Measurements from ENCODE around the gene MTA1. TPM values are rescaled to one million over a fixed set of nuclear protein-coding genes. Genes with fewer than 3 reads are reported as not detected.

The MTA1 gene
- total RNA-seq, 3 donors from 2014 or later (not counting 1 experiment from before 2014, with no cell fraction given) = 104 to 125 (median 112) TPM

DNA sequence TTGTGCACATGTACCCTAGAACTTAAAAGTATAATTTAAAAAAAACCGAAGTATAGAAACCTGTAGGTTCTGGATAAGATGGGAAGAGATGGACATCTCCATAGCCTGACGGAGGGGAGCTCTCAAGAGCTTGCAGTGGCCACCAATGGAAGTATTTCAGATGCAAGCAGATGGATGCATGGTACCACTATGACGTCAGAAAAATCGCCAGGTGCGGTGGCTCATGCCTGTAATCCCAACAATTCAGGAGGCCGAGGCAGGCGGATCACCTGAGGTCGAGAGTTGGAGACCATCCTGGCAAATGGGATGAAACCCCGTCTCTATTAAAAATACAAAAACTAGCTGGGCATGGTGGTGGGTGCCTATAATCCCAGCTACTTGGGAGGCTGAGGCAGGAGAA lies 17.9 kb upstream of the MTA1 start:
- no peak overlapping the region for H3K27ac ChIP-seq (ENCODE audit: low read length)
- H3K27ac Mint-ChIP-seq = no peak overlapping the region
- no peak overlapping the region for H3K4me3 Mint-ChIP-seq
- intact Hi-C loops (cut with micrococcal nuclease) = no loop called here
- no peaks in the 10 kb centered on the region for H3K9me3 Mint-ChIP-seq
- no peaks in the 10 kb centered on the region for H3K9me3 ChIP-seq (ENCODE audit: control insufficient read depth, insufficient read depth, low read length)
- H3K4me1 Mint-ChIP-seq = peaks cover 16 to 35% of the 10 kb centered on the region in 2 donors
- no peaks in the 10 kb centered on the region for H3K27me3 ChIP-seq (ENCODE audit: control insufficient read depth, insufficient read depth, low read length)
- DNase-seq (no peak), ATAC-seq (no peak)
- TF ChIP-seq, protein P1, sequence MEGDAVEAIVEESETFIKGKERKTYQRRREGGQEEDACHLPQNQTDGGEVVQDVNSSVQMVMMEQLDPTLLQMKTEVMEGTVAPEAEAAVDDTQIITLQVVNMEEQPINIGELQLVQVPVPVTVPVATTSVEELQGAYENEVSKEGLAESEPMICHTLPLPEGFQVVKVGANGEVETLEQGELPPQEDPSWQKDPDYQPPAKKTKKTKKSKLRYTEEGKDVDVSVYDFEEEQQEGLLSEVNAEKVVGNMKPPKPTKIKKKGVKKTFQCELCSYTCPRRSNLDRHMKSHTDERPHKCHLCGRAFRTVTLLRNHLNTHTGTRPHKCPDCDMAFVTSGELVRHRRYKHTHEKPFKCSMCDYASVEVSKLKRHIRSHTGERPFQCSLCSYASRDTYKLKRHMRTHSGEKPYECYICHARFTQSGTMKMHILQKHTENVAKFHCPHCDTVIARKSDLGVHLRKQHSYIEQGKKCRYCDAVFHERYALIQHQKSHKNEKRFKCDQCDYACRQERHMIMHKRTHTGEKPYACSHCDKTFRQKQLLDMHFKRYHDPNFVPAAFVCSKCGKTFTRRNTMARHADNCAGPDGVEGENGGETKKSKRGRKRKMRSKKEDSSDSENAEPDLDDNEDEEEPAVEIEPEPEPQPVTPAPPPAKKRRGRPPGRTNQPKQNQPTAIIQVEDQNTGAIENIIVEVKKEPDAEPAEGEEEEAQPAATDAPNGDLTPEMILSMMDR (IDR thresholded peaks at IDR 0.05) = no peak
- H3K4me1 ChIP-seq (ENCODE audit: control insufficient read depth, insufficient read depth, low read length) = peaks cover 30% of the 10 kb centered on the region
- H3K36me3 Mint-ChIP-seq = no peaks in the 10 kb centered on the region
- H3K27me3 Mint-ChIP-seq (ENCODE audit: low read depth in 2 of 2) = no peaks in the 10 kb centered on the region
- 97% methylated on average over 9 of the region's 9 CpGs for whole genome bisulfite sequencing (ENCODE audit: insufficient coverage)
- H3K36me3 ChIP-seq (ENCODE audit: control insufficient read depth, insufficient read depth, low read length) = peaks cover 3% of the 10 kb centered on the region
- H3K4me3 ChIP-seq (ENCODE audit: low read length) = no peak overlapping the region

DNA sequence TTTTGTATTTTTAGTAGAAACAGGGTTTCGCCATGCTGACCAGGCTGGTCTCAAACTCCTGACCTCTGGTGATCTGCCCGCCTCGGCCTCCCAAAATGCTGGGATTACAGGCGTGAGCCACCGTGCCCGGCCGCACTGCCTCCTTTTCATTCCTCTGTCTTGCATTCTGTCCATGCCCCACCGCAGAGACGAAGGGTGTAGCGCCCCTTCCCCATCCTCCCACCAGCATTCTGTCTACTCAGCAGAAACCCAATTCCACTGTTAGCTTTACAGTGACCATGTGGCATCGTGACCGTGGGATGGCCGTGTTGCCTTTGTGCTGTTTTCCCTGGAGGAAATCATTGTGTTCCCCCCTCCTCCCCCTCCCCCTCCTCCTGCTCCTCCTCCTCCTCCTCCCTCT lies 11.0 kb upstream of the MTA1 start:
- peaks cover 0 to 5% of the 10 kb centered on the region in 2 donors for H3K4me1 Mint-ChIP-seq
- no peaks in the 10 kb centered on the region for H3K9me3 Mint-ChIP-seq
- WGBS (ENCODE audit: insufficient coverage) = 95% methylated on average over 13 of the region's 13 CpGs
- H3K27ac Mint-ChIP-seq = no peak overlapping the region
- TF ChIP-seq, protein P1 (IDR thresholded peaks at IDR 0.05) = no peak
- no peak overlapping the region for H3K4me3 ChIP-seq (ENCODE audit: low read length)
- no peak for ATAC-seq
- H3K9me3 ChIP-seq (ENCODE audit: control insufficient read depth, insufficient read depth, low read length) = no peaks in the 10 kb centered on the region
- intact Hi-C loops (cut with micrococcal nuclease) = no loop called here
- peaks cover 0 to 17% of the 10 kb centered on the region in 2 donors for H3K27me3 Mint-ChIP-seq (ENCODE audit: low read depth in 2 of 2)
- H3K36me3 Mint-ChIP-seq = no peaks in the 10 kb centered on the region
- H3K27ac ChIP-seq (ENCODE audit: low read length) = no peak overlapping the region
- peaks cover 21% of the 10 kb centered on the region for H3K27me3 ChIP-seq (ENCODE audit: control insufficient read depth, insufficient read depth, low read length)
- DNase-seq = no peak
- peaks cover 14% of the 10 kb centered on the region for H3K4me1 ChIP-seq (ENCODE audit: control insufficient read depth, insufficient read depth, low read length)
- no peak overlapping the region for H3K4me3 Mint-ChIP-seq
- H3K36me3 ChIP-seq (ENCODE audit: control insufficient read depth, insufficient read depth, low read length) = no peaks in the 10 kb centered on the region

DNA sequence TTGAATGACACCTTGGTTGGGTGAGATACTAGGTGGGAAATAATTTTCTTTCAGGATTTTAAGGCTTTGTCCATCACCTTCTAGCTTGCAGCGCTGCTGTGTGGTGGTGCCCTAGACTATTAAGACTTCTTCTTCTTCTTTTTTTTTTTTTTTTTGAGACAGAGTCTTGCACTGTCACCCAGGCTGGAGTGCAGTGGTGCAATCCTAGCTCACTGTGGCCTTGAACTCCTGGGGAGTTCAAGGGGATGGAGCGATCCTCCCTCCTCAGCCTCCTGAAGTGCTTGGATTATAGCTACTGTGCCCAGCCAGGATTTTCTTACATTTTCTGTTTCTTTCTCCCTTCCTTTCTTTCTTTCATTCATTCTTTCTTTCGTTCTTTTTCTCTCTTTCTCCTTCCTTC lies 10.3 kb upstream of the MTA1 start:
- Mint-ChIP-seq H3K4me3 (no peak overlapping the region), H3K36me3 (no peaks in the 10 kb centered on the region), H3K27me3 (ENCODE audit: low read depth in 2 of 2) (peaks cover 0 to 20% of the 10 kb centered on the region in 2 donors), H3K27ac (no peak overlapping the region), H3K4me1 (peaks cover 0 to 5% of the 10 kb centered on the region in 2 donors), H3K9me3 (no peaks in the 10 kb centered on the region)
- no peaks in the 10 kb centered on the region for H3K36me3 ChIP-seq (ENCODE audit: control insufficient read depth, insufficient read depth, low read length)
- peaks cover 23% of the 10 kb centered on the region for H3K27me3 ChIP-seq (ENCODE audit: control insufficient read depth, insufficient read depth, low read length)
- H3K9me3 ChIP-seq (ENCODE audit: control insufficient read depth, insufficient read depth, low read length) = no peaks in the 10 kb centered on the region
- intact Hi-C loops (cut with micrococcal nuclease) = no loop called here
- 100% methylated on average over 3 of the region's 3 CpGs for WGBS (ENCODE audit: insufficient coverage)
- ATAC-seq (no peak), DNase-seq (no peak)
- no peak overlapping the region for H3K4me3 ChIP-seq (ENCODE audit: low read length)
- H3K27ac ChIP-seq (ENCODE audit: low read length) = no peak overlapping the region
- TF ChIP-seq, protein P1 (IDR thresholded peaks at IDR 0.05) = no peak
- peaks cover 16% of the 10 kb centered on the region for H3K4me1 ChIP-seq (ENCODE audit: control insufficient read depth, insufficient read depth, low read length)

DNA sequence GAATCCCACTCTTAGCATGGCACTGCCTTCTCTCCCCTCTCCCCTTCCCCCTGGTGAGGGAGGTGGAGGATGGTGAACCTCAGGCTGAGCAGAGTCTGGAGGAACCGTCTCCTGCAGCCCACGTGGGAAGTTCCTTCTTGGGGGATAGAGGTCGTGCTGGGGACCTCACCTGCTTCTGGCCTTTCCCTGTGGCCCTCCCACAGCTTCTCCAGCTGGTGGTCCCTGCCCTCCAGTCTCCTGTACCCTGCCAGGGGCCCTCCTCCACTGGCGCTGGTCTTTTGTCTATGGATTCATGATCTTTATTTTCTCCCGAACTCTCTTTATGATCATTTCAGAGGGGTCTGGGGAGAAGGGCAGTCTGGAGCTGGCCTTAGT lies 9.0 kb upstream of the MTA1 start:
- H3K27ac Mint-ChIP-seq = no peak overlapping the region
- peaks cover 27% of the 10 kb centered on the region for H3K4me1 ChIP-seq (ENCODE audit: control insufficient read depth, insufficient read depth, low read length)
- no peak overlapping the region for H3K27ac ChIP-seq (ENCODE audit: low read length)
- no peaks in the 10 kb centered on the region for H3K9me3 ChIP-seq (ENCODE audit: control insufficient read depth, insufficient read depth, low read length)
- no peaks in the 10 kb centered on the region for H3K36me3 Mint-ChIP-seq
- no peak overlapping the region for H3K4me3 ChIP-seq (ENCODE audit: low read length)
- H3K27me3 Mint-ChIP-seq (ENCODE audit: low read depth in 2 of 2) = peaks cover 0 to 20% of the 10 kb centered on the region in 2 donors
- ATAC-seq (no peak), DNase-seq (no peak)
- 60% methylated on average over 5 of the region's 5 CpGs for WGBS (ENCODE audit: insufficient coverage)
- H3K36me3 ChIP-seq (ENCODE audit: control insufficient read depth, insufficient read depth, low read length) = no peaks in the 10 kb centered on the region
- H3K4me3 Mint-ChIP-seq = no peak overlapping the region
- H3K27me3 ChIP-seq (ENCODE audit: control insufficient read depth, insufficient read depth, low read length) = peaks cover 24% of the 10 kb centered on the region
- intact Hi-C loops (cut with micrococcal nuclease) = loop anchor here (1.0 kb wide), 1 partner anchor 28 kb away; no protein-coding TSS in a partner anchor
- H3K9me3 Mint-ChIP-seq = no peaks in the 10 kb centered on the region
- TF ChIP-seq, protein P1 (IDR thresholded peaks at IDR 0.05) = no peak
- peaks cover 0 to 5% of the 10 kb centered on the region in 2 donors for H3K4me1 Mint-ChIP-seq

Measured in natural killer cell (primary cell).